Transverse colon (tissue), 4 donors: ENCODE results near the gene TRIP12. TPM values are rescaled to one million over a fixed set of nuclear protein-coding genes. Genes with fewer than 3 reads are reported as not detected.

Experiments used
- DNase-seq: peaks from one replicate; pipeline ENCODE4 v3.0.0-alpha.2; 2019
- H3K27ac ChIP-seq, 4 donors: fragments of 200-600 bp; sonication (generic); 2 replicates each; pipeline ENCODE4 v1.5.1; 2016 to 2018; ENCODE audit warnings: inconsistent platforms in 4 of 4
- H3K27me3 ChIP-seq: fragments of 200-600 bp; sonication (generic); 2 replicates; pipeline ENCODE4 v1.5.1; 2017; ENCODE audit warnings: inconsistent platforms
- H3K36me3 ChIP-seq, 4 donors: fragments of 200-600 bp; sonication (generic); 2 replicates each; pipeline ENCODE4 v1.5.1; 2017 to 2019; ENCODE audit warnings: inconsistent platforms in 4 of 4
- H3K4me1 ChIP-seq, 4 donors: fragments of 200-600 bp; sonication (generic); 2 replicates each; pipeline ENCODE4 v1.5.1; 2017 to 2020; ENCODE audit warnings: inconsistent platforms in 4 of 4
- H3K4me3 ChIP-seq, 4 donors: fragments of 200-600 bp; sonication (generic); 1 replicate in 1 of 4; 2 replicates in 3 of 4; pipeline versions ENCODE4 v1.5.1 to v1.6.1; 2017 to 2019; ENCODE audit warnings: inconsistent platforms in 4 of 4
- H3K9me3 ChIP-seq, 2 donors: fragments of 200-600 bp; sonication (generic); 2 replicates each; pipeline ENCODE4 v1.5.1; 2017 to 2019; ENCODE audit warnings: inconsistent platforms in 2 of 2
- CTCF ChIP-seq, 5 experiments: fragments of 200-600 bp in 3 of 5; fragments of 450-650 bp in 2 of 5; sonication (generic) in 3 of 5; IDR thresholded peaks; 1 replicate in 2 of 5; 2 replicates in 3 of 5; pipeline ENCODE4 v1.5.1; 2016 to 2017; ENCODE audit warnings: antibody characterized with exemption in 5 of 5, inconsistent platforms in 3 of 5, mild to moderate bottlenecking in 2 of 5, moderate library complexity in 1 of 5
- EP300 ChIP-seq: sonication (generic); formaldehyde crosslinking; IDR thresholded peaks from one replicate; pipeline ENCODE4 v1.6.1; 2017; ENCODE audit warnings: antibody characterized with exemption, low read depth
- POLR2A ChIP-seq: fragments of 450-650 bp; IDR thresholded peaks from one replicate; pipeline ENCODE4 v1.6.1; 2016; ENCODE audit warnings: antibody characterized with exemption, mild to moderate bottlenecking, moderate library complexity
- POLR2AphosphoS5 ChIP-seq, 3 donors: sonication (generic); formaldehyde crosslinking; IDR thresholded peaks; one replicate each; pipeline ENCODE4 v1.6.1; 2016; ENCODE audit warnings: antibody characterized with exemption in 3 of 3
- WGBS, 2 donors: methylation state at CpG; one replicate each; pipeline ENCODE4 v1.1.5; 2018; ENCODE audit warnings: low coverage in 1 of 2; 5-methylcytosine and 5-hydroxymethylcytosine counted together
- in situ Hi-C, 4 donors: fragments of 200-750 bp; cut with MboI; loops; one replicate each; pipeline versions ENCODE4 v1.15.0 to v1.15.1; 2017; ENCODE audit warnings: low sequenced_read_pairs in 3 of 4, low pct_ligation_motif_present in 1 of 4, low pct_unique_long_range_greater_than_20kb in 1 of 4
- intact Hi-C: fragments of 100-400 bp; cut with DNase I; formaldehyde crosslinking; loops from one replicate; pipeline ENCODE4 v1.15.1; 2023; ENCODE audit warnings: low total_unique reads
- total RNA-seq, 4 donors: library from RNA; depleted of rRNA; stranded (reverse); fragments of >200 nt; gene quantifications; one replicate each; pipeline ENCODE4 v1.1.0, GENCODE V29; 2016

TRIP12 gene
- total RNA-seq, 4 donors from 2014 or later = 143 to 238 (median 158) TPM

DNA sequence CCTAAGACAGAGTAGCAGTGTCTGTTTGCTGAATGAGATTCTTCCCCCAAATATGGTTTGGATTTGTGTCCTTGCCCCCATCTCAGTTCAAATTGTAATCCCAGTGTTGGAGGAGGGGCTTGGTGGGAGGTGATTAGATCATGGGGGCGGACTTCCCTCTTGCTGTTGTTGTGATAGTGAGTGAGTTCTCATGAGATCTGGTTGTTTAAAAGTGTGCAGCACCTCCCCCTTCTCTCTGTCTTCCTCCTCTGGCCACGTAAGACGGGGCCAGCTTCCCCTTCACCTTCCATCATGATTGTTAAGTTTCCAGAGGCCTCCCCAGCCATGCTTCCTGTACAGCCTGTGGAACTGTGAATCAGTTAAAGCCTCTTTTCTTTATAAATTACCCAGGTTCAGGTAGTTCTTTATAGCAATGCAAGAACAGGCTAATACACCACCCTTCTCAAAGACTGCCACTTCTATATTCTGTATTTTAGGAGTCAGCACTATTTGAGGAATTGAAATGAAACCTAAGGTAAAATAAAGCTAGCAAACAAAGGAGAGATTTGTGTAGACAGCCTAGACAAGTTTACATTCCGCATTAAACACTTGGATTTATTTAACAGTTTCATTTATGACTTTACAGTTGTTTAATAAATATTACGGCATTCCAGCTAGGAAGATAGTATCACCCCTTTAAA lies 22.1 kb upstream of the TRIP12 start:
- no peak for TF ChIP-seq EP300
- TF ChIP-seq POLR2AphosphoS5 (IDR thresholded peaks at IDR 0.05) = no peak
- no peak for TF ChIP-seq CTCF (IDR thresholded peaks at IDR 0.05)
- TF ChIP-seq POLR2A = no peak
- intact Hi-C loops (no loop called here), in situ Hi-C loops (no loop called here)
- H3K27me3 ChIP-seq = no peaks in the 10 kb centered on the region
- H3K4me3 ChIP-seq = no peak overlapping the region
- no peak overlapping the region for H3K27ac ChIP-seq
- no peaks in the 10 kb centered on the region for H3K36me3 ChIP-seq
- 68 to 73% methylated on average over 3 to 5 of the region's 5 CpGs for WGBS, 2 donors
- H3K9me3 ChIP-seq = no peaks in the 10 kb centered on the region
- no peak for DNase-seq
- no peaks in the 10 kb centered on the region for H3K4me1 ChIP-seq

- Histone ChIP-seq H3K4me3 (no peak overlapping the region), H3K27me3 (no peaks in the 10 kb centered on the region), H3K4me1 (no peaks in the 10 kb centered on the region), H3K27ac (no peak overlapping the region), H3K9me3 (no peaks in the 10 kb centered on the region), H3K36me3 (no peaks in the 10 kb centered on the region)
- intact Hi-C loops = no loop called here
- no peak for DNase-seq
- 97% methylated on average over 2 of the region's 2 CpGs; no CpG with 5 or more reads in 1 of the 2 donors for WGBS, 2 donors
- in situ Hi-C loops = no loop called here
- no peak for TF ChIP-seq POLR2A
- TF ChIP-seq POLR2AphosphoS5 (IDR thresholded peaks at IDR 0.05) = no peak
- TF ChIP-seq CTCF (IDR thresholded peaks at IDR 0.05) = no peak
- TF ChIP-seq EP300 = no peak
Measured at GRCh38 chr2:229943171-229943570, 21.4 kb upstream of the TRIP12 start.

DNA sequence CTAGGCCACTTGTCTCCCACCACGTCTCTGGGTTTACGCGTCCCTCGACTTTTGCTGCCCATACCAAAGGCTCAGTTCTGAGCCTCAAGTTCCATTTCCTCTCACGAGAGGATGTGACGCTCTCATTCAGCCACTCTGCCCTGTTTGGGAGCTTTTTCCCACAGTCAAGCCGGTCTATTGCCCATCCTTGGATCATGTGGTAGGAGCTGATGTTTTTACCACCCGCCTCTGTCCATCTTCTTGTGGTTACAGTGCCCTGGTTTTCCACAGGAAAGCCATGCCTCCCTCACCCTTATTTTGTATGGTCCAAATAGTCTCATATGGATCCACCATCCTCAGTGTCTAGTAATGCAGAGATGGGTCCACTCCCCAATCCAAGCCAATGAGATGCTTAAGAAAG lies 20.9 kb upstream of the TRIP12 start:
- in situ Hi-C loops = no loop called here
- Histone ChIP-seq H3K27me3 (no peaks in the 10 kb centered on the region), H3K4me3 (no peak overlapping the region), H3K36me3 (no peaks in the 10 kb centered on the region), H3K27ac (no peak overlapping the region), H3K4me1 (no peaks in the 10 kb centered on the region), H3K9me3 (no peaks in the 10 kb centered on the region)
- WGBS, 2 donors = 92 to 96% methylated on average over 8 of the region's 8 CpGs
- intact Hi-C loops = no loop called here
- no peak for DNase-seq
- TF ChIP-seq CTCF (IDR thresholded peaks at IDR 0.05) = no peak
- TF ChIP-seq POLR2A = no peak
- TF ChIP-seq POLR2AphosphoS5 (IDR thresholded peaks at IDR 0.05) = no peak
- TF ChIP-seq EP300 = no peak

DNA sequence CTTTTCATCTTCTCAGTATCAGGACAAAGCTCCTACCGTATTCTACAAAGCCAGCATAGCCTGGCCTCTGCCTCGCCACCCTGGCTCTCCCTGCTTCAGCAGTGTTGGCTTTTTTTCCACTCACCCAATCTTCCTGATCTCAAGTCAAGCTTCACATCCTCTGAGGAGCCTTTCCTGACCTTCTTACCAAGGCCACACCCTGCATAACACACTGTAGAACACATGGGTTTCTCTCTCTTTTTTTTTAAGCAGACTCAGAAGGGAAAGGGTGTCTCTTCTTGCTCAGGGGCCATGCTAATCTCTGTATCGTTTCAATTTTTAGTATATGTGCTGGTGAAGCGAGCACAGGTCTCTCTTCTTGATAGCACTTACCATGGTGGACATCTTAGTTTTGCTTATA lies 15.7 kb upstream of the TRIP12 start:
- intact Hi-C loops (loop anchor here (5.0 kb wide), 1 partner anchor 775 kb away; the partner anchor contains the start of gene CAB39), in situ Hi-C loops (no loop called here)
- WGBS, 2 donors = 81 to 93% methylated on average over 3 to 4 of the region's 4 CpGs

More for the DNA sequence above, 15.7 kb upstream of the TRIP12 start:
- no peak overlapping the region for H3K27ac ChIP-seq
- no peak overlapping the region for H3K4me3 ChIP-seq
- H3K4me1 ChIP-seq = no peaks in the 10 kb centered on the region
- no peak for DNase-seq
- H3K36me3 ChIP-seq = no peaks in the 10 kb centered on the region
- H3K27me3 ChIP-seq = no peaks in the 10 kb centered on the region
- TF ChIP-seq CTCF (IDR thresholded peaks at IDR 0.05) (no peak), POLR2AphosphoS5 (IDR thresholded peaks at IDR 0.05) (no peak), EP300 (no peak), POLR2A (no peak)
- no peaks in the 10 kb centered on the region for H3K9me3 ChIP-seq
